ENCODE measurements around the gene MPC1L. TPM values are rescaled to one million over a fixed set of nuclear protein-coding genes. Genes with fewer than 3 reads are reported as not detected.

MPC1L gene
- polyA plus RNA-seq, 1 donor (not counting 4 experiments of a cell fraction or from before 2014, with no cell fraction given): not detected

DNA sequence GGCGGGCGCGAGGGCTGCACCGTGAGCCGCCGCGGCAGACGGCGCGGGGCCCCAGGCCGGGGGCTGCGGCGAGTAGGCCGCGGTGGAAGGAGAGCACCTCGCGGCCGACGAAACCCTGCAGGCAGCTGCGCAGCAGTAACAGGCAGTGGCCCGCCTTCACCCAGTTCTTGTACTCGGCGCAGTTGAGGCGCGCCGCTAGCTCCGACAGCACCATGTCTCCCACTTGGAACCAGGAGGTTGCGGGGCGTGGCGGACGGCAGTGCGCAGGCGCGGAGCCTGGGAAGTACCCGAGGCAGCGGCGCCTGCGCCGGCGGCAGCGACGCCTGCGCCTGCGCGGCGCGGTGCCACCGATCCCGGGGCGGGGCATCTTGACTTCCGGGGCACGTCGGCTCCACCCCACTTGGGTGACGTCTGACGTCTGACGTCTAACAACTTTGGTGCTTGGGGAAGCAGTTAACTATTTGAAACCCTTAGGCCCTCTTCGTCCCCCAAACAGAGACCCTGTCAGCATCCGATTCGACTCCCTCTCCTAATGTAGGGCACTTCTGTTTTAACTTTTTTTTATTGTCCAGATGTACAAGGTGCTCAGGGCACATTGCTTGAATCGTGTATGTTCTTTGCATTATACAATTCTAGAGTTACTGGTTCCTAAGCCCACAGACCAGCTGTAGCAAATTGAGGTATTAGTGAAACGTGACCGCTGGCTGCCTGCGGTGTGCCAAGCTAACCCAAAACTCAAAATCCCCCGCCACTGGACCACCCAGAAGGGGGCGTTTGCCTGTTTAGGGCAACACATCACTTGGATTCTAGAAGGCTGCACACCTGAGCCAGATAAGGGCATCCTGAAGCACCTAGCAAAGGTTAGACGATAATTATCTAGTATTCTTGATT lies 24.3 kb downstream of the MPC1L start, which contains the start of gene CXorf38:
TSS of gene CXorf38 (minus strand) at position 255 of the 891 bp plus-strand sequence. CDS start at position 214, 41 bp downstream.
- Histone ChIP-seq H2AFZ (ENCODE audit: control insufficient read depth, low read length) (peak within 1 kb of the TSS; percentile 80), H4K20me1 (ENCODE audit: control insufficient read depth, extremely low read depth, insufficient read depth, low read length) (no peaks in the 10 kb centered on the region), H3K27me3 (ENCODE audit: control insufficient read depth, extremely low read depth, insufficient read depth, low read length) (no peaks in the 10 kb centered on the region), H3K4me3 (ENCODE audit: control insufficient read depth in 2 of 3, extremely low read depth in 1 of 3, insufficient read depth in 2 of 3, low read depth in 1 of 3, low read length in 3 of 3) (peak within 1 kb of the TSS; percentile 73 to 84 (median 83)), H3K79me2 (ENCODE audit: control insufficient read depth, insufficient read depth, low read length) (peaks cover 44% of the 10 kb centered on the region), H3K9me1 (ENCODE audit: control insufficient read depth, extremely low read depth, insufficient read depth, low read length) (no peaks in the 10 kb centered on the region), H3K9me3 (ENCODE audit: control insufficient read depth, low read depth, low read length) (no peaks in the 10 kb centered on the region), H3K36me3 (ENCODE audit: control insufficient read depth in 2 of 2, extremely low read depth in 1 of 2, insufficient read depth in 2 of 2, low read length in 2 of 2) (no peaks in the 10 kb centered on the region), H3K4me2 (ENCODE audit: control insufficient read depth, extremely low read depth, insufficient read depth, low read depth, low read length) (peak within 1 kb of the TSS; percentile 96), H3K27ac (ENCODE audit: control insufficient read depth, insufficient read depth, low read length) (peak within 1 kb of the TSS; percentile 77), H3K9ac (ENCODE audit: control insufficient read depth, extremely low read depth, insufficient read depth, low read length) (peak within 1 kb of the TSS; percentile 70), H3K4me1 (ENCODE audit: control insufficient read depth, extremely low read depth, insufficient read depth, low read length) (peaks cover 15% of the 10 kb centered on the region)
- dilution Hi-C loops (cut with MboI; ENCODE audit: extremely low pct_ligation_motif_present, low sequenced_read_pairs): no loop called here
- peak; percentile 73 for FAIRE-seq
- no peak for TF ChIP-seq EZH2 (IDR thresholded peaks at IDR 0.05; ENCODE audit: low read length)
- TF ChIP-seq, protein P1, sequence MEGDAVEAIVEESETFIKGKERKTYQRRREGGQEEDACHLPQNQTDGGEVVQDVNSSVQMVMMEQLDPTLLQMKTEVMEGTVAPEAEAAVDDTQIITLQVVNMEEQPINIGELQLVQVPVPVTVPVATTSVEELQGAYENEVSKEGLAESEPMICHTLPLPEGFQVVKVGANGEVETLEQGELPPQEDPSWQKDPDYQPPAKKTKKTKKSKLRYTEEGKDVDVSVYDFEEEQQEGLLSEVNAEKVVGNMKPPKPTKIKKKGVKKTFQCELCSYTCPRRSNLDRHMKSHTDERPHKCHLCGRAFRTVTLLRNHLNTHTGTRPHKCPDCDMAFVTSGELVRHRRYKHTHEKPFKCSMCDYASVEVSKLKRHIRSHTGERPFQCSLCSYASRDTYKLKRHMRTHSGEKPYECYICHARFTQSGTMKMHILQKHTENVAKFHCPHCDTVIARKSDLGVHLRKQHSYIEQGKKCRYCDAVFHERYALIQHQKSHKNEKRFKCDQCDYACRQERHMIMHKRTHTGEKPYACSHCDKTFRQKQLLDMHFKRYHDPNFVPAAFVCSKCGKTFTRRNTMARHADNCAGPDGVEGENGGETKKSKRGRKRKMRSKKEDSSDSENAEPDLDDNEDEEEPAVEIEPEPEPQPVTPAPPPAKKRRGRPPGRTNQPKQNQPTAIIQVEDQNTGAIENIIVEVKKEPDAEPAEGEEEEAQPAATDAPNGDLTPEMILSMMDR (optimal IDR thresholded peaks at IDR 0.05 in 1 of 3, IDR thresholded peaks at IDR 0.05 in 1 of 3, conservative IDR thresholded peaks at IDR 0.05 in 1 of 3; ENCODE audit: extremely low read depth in 1 of 3, insufficient read depth in 2 of 3, low read length in 3 of 3): no peak
- peak; percentile 55 for DNase-seq (ENCODE audit: low read depth, low spot score)

DNA sequence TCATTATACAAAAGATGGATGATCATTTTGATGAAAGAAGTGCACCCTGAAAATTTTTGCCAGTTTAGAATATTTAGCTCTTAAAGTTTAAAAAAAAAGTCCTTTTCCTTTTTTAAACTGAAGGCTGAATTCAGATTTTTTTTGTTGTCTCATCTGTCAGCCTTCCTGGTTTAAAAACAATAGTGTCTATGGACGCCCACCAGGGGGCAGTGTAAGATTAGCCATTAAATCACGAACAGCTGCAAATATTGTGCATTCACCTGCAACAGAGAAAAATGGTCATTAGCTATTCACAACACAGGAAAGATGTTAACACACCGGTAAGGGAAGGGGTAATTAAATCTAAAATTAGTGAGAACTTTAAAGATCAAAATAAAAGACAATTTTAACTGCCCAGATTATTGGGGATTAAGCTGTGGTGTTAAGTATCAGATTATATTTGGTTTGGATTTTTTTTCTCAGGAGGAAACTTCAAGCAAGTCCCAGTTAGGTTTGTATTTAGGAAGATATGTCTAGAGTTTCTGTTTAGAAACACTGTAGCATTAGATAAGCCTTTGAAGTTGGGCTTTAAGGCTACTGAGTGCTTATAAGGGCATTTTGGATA lies 28.5 kb downstream of the MPC1L start:
- peak; percentile 62 for FAIRE-seq
- DNase-seq (ENCODE audit: low read depth, low spot score): no peak
- dilution Hi-C loops (cut with MboI; ENCODE audit: extremely low pct_ligation_motif_present, low sequenced_read_pairs): no loop called here

More for the DNA sequence above, 28.5 kb downstream of the MPC1L start:
- Histone ChIP-seq H4K20me1 (ENCODE audit: control insufficient read depth, extremely low read depth, insufficient read depth, low read length) (no peaks in the 10 kb centered on the region), H3K9me1 (ENCODE audit: control insufficient read depth, extremely low read depth, insufficient read depth, low read length) (no peaks in the 10 kb centered on the region), H3K36me3 (ENCODE audit: control insufficient read depth in 2 of 2, extremely low read depth in 1 of 2, insufficient read depth in 2 of 2, low read length in 2 of 2) (peaks cover 0 to 9% of the 10 kb centered on the region in 2 experiments), H3K4me3 (ENCODE audit: control insufficient read depth in 2 of 3, extremely low read depth in 1 of 3, insufficient read depth in 2 of 3, low read depth in 1 of 3, low read length in 3 of 3) (no peak overlapping the region), H3K4me1 (ENCODE audit: control insufficient read depth, extremely low read depth, insufficient read depth, low read length) (peaks cover 4% of the 10 kb centered on the region), H3K27ac (ENCODE audit: control insufficient read depth, insufficient read depth, low read length) (no peak overlapping the region), H2AFZ (ENCODE audit: control insufficient read depth, low read length) (no peak overlapping the region), H3K4me2 (ENCODE audit: control insufficient read depth, extremely low read depth, insufficient read depth, low read depth, low read length) (no peak overlapping the region), H3K9me3 (ENCODE audit: control insufficient read depth, low read depth, low read length) (no peaks in the 10 kb centered on the region), H3K27me3 (ENCODE audit: control insufficient read depth, extremely low read depth, insufficient read depth, low read length) (no peaks in the 10 kb centered on the region), H3K79me2 (ENCODE audit: control insufficient read depth, insufficient read depth, low read length) (peaks cover 5% of the 10 kb centered on the region), H3K9ac (ENCODE audit: control insufficient read depth, extremely low read depth, insufficient read depth, low read length) (no peak overlapping the region)
- TF ChIP-seq, protein P1 (optimal IDR thresholded peaks at IDR 0.05 in 1 of 3, IDR thresholded peaks at IDR 0.05 in 1 of 3, conservative IDR thresholded peaks at IDR 0.05 in 1 of 3; ENCODE audit: extremely low read depth in 1 of 3, insufficient read depth in 2 of 3, low read length in 3 of 3): peak; percentile 52 to 61 (median 61)
- TF ChIP-seq EZH2 (IDR thresholded peaks at IDR 0.05; ENCODE audit: low read length): no peak
